ENCODE results near the gene UBAC2. TPM values are rescaled to one million over a fixed set of nuclear protein-coding genes. Genes with fewer than 3 reads are reported as not detected.

The UBAC2 gene
- total and polyA plus RNA-seq, 4 donors: 49.9 to 77.1 (median 53.7) TPM

DNA sequence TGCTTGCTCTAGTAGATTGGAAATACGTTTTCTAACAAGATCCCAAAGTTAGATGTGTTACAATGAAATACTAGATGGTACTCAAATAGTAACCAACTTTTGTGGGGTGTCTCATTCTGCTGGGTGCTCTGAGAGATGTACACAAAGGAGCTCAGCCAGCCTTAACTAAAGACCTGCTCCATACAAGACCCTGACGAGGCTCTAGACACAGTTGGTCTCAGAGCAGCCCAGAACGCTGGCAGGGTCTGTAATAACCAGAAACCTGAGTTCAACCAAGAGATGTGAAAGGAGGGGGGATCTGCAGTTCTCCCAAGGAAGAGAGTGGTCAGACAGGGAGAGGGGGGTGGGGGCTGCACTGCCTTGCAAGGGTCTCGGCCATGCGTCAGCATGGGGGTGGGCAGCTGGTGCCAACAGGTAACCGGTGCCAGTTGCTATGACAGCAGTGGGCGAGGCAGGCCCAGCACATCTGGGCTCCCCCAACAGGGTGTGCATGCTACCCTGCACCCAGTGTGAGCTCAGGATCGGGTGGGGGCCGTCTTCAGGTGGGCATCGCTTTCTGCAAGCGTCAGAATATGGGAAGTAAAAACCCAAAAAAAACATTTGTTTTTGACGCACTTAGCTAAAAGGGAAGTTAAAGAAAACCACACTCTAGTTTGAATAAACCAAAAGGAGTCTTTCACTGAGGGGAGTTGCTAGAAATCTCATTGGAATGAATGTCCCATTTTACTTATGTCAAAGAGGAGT lies 174.5 kb downstream of the UBAC2 start:
- Histone ChIP-seq H3K36me3 (ENCODE audit: control insufficient read depth in 4 of 4, insufficient read depth in 4 of 4, low read length in 4 of 4) (peaks cover 7 to 16% (median 12%) of the 10 kb centered on the region in 4 donors), H3K9ac (ENCODE audit: insufficient read depth in 1 of 2, low read length in 2 of 2) (no peak overlapping the region), H3K4me3 (no peak overlapping the region), H3K4me1 (ENCODE audit: control insufficient read depth in 5 of 5, insufficient read depth in 5 of 5, low read length in 5 of 5) (no peaks in the 10 kb centered on the region), H3K27me3 (ENCODE audit: control insufficient read depth in 3 of 3, insufficient read depth in 3 of 3, low read length in 2 of 3) (no peaks in the 10 kb centered on the region), H3K27ac (ENCODE audit: low read depth in 1 of 2, low read length in 1 of 2) (peak overlapping the region in 1 of 2 donors; percentile 27), H3K9me3 (ENCODE audit: control insufficient read depth in 4 of 4, insufficient read depth in 3 of 4, low read length in 3 of 4) (no peaks in the 10 kb centered on the region)
- DNase-seq (no peak), ATAC-seq (ENCODE audit: insufficient read depth, low FRiP score) (no peak)
- 38 to 73% methylated on average over 12 of the region's 12 CpGs for WGBS, 2 donors
- TF ChIP-seq, protein P1, sequence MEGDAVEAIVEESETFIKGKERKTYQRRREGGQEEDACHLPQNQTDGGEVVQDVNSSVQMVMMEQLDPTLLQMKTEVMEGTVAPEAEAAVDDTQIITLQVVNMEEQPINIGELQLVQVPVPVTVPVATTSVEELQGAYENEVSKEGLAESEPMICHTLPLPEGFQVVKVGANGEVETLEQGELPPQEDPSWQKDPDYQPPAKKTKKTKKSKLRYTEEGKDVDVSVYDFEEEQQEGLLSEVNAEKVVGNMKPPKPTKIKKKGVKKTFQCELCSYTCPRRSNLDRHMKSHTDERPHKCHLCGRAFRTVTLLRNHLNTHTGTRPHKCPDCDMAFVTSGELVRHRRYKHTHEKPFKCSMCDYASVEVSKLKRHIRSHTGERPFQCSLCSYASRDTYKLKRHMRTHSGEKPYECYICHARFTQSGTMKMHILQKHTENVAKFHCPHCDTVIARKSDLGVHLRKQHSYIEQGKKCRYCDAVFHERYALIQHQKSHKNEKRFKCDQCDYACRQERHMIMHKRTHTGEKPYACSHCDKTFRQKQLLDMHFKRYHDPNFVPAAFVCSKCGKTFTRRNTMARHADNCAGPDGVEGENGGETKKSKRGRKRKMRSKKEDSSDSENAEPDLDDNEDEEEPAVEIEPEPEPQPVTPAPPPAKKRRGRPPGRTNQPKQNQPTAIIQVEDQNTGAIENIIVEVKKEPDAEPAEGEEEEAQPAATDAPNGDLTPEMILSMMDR (IDR thresholded peaks at IDR 0.05; ENCODE audit: control extremely low read depth, extremely low read depth): no peak

DNA sequence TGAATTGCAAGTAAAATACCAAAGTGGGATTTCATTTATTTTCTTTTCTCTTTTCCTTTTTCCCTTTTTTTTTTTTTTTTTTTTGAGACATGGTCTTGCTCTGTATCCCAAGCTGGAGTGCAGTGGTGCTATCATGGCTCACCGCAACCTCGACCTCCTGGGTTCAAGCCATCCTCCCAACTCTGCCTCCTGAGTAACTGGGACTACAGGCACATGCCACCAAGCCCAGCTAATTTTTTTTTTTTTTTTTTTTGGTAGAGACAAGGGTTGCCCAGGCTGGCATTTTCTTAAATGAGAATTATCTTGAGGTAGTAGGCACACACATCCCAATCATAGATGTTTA lies 175.1 kb downstream of the UBAC2 start:
- peaks cover 3 to 14% (median 10%) of the 10 kb centered on the region in 4 donors for H3K36me3 ChIP-seq (ENCODE audit: control insufficient read depth in 4 of 4, insufficient read depth in 4 of 4, low read length in 4 of 4)
- 83 to 85% methylated on average over 2 of the region's 2 CpGs for WGBS, 2 donors
- no peaks in the 10 kb centered on the region for H3K4me1 ChIP-seq (ENCODE audit: control insufficient read depth in 5 of 5, insufficient read depth in 5 of 5, low read length in 5 of 5)
- H3K27ac ChIP-seq (ENCODE audit: low read depth in 1 of 2, low read length in 1 of 2): no peak overlapping the region
- DNase-seq (no peak), ATAC-seq (ENCODE audit: insufficient read depth, low FRiP score) (no peak)
- TF ChIP-seq, protein P1 (IDR thresholded peaks at IDR 0.05; ENCODE audit: control extremely low read depth, extremely low read depth): no peak
- H3K27me3 ChIP-seq (ENCODE audit: control insufficient read depth in 3 of 3, insufficient read depth in 3 of 3, low read length in 2 of 3): no peaks in the 10 kb centered on the region
- H3K9ac ChIP-seq (ENCODE audit: insufficient read depth in 1 of 2, low read length in 2 of 2): no peak overlapping the region
- no peak overlapping the region for H3K4me3 ChIP-seq
- H3K9me3 ChIP-seq (ENCODE audit: control insufficient read depth in 4 of 4, insufficient read depth in 3 of 4, low read length in 3 of 4): no peaks in the 10 kb centered on the region

DNA sequence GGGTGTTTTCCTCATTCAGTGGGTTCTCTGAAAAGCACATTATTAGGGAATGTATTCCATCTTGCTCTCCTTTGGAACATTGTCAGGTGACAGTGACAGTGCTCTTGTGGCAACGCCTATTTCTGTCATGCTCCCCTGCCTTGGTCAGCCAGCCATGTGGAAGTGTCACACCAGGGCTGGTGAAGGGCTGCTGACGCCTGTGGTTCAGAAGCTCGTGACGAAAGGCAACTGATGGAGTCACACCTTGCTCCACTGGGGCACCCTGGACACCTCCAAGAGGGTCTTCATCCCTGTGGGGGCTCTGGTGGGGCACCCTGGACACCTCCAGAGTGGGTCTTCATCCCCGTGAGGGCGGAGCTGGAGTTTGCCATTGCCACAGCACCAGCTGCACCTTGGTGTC lies 175.5 kb downstream of the UBAC2 start:
- no peak overlapping the region for H3K9ac ChIP-seq (ENCODE audit: insufficient read depth in 1 of 2, low read length in 2 of 2)
- peaks cover 3 to 18% (median 8%) of the 10 kb centered on the region in 4 donors for H3K36me3 ChIP-seq (ENCODE audit: control insufficient read depth in 4 of 4, insufficient read depth in 4 of 4, low read length in 4 of 4)
- no peak overlapping the region for H3K27ac ChIP-seq (ENCODE audit: low read depth in 1 of 2, low read length in 1 of 2)
- 82 to 83% methylated on average over 6 of the region's 6 CpGs for WGBS, 2 donors
- no peak for ATAC-seq (ENCODE audit: insufficient read depth, low FRiP score)
- H3K9me3 ChIP-seq (ENCODE audit: control insufficient read depth in 4 of 4, insufficient read depth in 3 of 4, low read length in 3 of 4): no peaks in the 10 kb centered on the region
- H3K4me1 ChIP-seq (ENCODE audit: control insufficient read depth in 5 of 5, insufficient read depth in 5 of 5, low read length in 5 of 5): peaks cover 0 to 3% (median under 1%) of the 10 kb centered on the region in 5 donors
- no peak for DNase-seq
- TF ChIP-seq, protein P1 (IDR thresholded peaks at IDR 0.05; ENCODE audit: control extremely low read depth, extremely low read depth): no peak
- no peaks in the 10 kb centered on the region for H3K27me3 ChIP-seq (ENCODE audit: control insufficient read depth in 3 of 3, insufficient read depth in 3 of 3, low read length in 2 of 3)
- no peak overlapping the region for H3K4me3 ChIP-seq
